HepG2 (cell line): ENCODE measurements around the gene MYBPC2. TPM values are rescaled to one million over a fixed set of nuclear protein-coding genes. Genes with fewer than 3 reads are reported as not detected.
A peak's percentile ranks its signal among the peaks of the same experiment; 100 is the strongest.

Experiments
- HMG20A ChIP-seq: IDR thresholded peaks from 2 replicates; pipeline ENCODE4 v1.6.1; 2016; ENCODE audit warnings: borderline replicate concordance
- JDP2 ChIP-seq: sonication (generic); formaldehyde crosslinking; IDR thresholded peaks from 2 replicates; pipeline ENCODE4 v1.8.1; 2022; ENCODE audit warnings: missing genetic modification reagents, borderline replicate concordance
- KLF12 ChIP-seq: sonication (generic); formaldehyde crosslinking; IDR thresholded peaks from 2 replicates; pipeline ENCODE4 v1.4.0; 2020; ENCODE audit warnings: missing genetic modification reagents, borderline replicate concordance
- KLF13 ChIP-seq: sonication (generic); formaldehyde crosslinking; IDR thresholded peaks from 2 replicates; pipeline ENCODE4 v1.4.0; 2020; ENCODE audit warnings: mild to moderate bottlenecking, missing genetic modification reagents
- MIER3 ChIP-seq: IDR thresholded peaks from 2 replicates; pipeline ENCODE4 v1.6.1; 2016; ENCODE audit warnings: missing compliant biosample characterization, borderline replicate concordance
- MTA3 ChIP-seq: sonication (generic); formaldehyde crosslinking; IDR thresholded peaks from 2 replicates; pipeline ENCODE4 v1.4.0; 2020; ENCODE audit warnings: missing genetic modification reagents
- THYN1 ChIP-seq: sonication (generic); formaldehyde crosslinking; IDR thresholded peaks from 2 replicates; pipeline ENCODE4 v1.8.1; 2023; ENCODE audit warnings: low read depth, mild to moderate bottlenecking, moderate library complexity, missing genetic modification reagents, borderline replicate concordance
- YEATS2 ChIP-seq: sonication (generic); formaldehyde crosslinking; IDR thresholded peaks from 2 replicates; pipeline ENCODE4 v1.4.0; 2020; ENCODE audit warnings: missing genetic modification reagents, borderline replicate concordance
- ZNF143 ChIP-seq: sonication (generic); formaldehyde crosslinking; IDR thresholded peaks from 2 replicates; pipeline ENCODE4 v1.4.0; 2020; ENCODE audit warnings: missing genetic modification reagents
- ZNF496 ChIP-seq: sonication (generic); formaldehyde crosslinking; IDR thresholded peaks from 2 replicates; pipeline ENCODE4 v1.8.1; 2023; ENCODE audit warnings: mild to moderate bottlenecking, moderate library complexity, missing genetic modification reagents; ENCODE audit not compliant: insufficient replicate concordance
- ZNF543 ChIP-seq: sonication (generic); formaldehyde crosslinking; IDR thresholded peaks from 2 replicates; pipeline ENCODE4 v1.4.0; 2020; ENCODE audit warnings: mild to moderate bottlenecking, missing genetic modification reagents
- ZNF619 ChIP-seq: sonication (generic); formaldehyde crosslinking; IDR thresholded peaks from 2 replicates; pipeline ENCODE4 v1.4.0; 2020; ENCODE audit warnings: mild to moderate bottlenecking, missing genetic modification reagents
- ZNF777 ChIP-seq: sonication (generic); formaldehyde crosslinking; IDR thresholded peaks from 2 replicates; pipeline ENCODE4 v1.4.0; 2020; ENCODE audit warnings: missing genetic modification reagents
- ZNF891 ChIP-seq: sonication (generic); formaldehyde crosslinking; IDR thresholded peaks from 2 replicates; pipeline ENCODE4 v1.5.0; 2020; ENCODE audit warnings: mild to moderate bottlenecking, missing genetic modification reagents
- polyA plus RNA-seq, 8 experiments: library from polyadenylated mRNA; depleted of rRNA in 3 of 8; stranded (reverse) in 7 of 8; unstranded in 1 of 8; fragments of >200 nt; fragmentation: Illumina TruSeq in 4 of 8; extraction: Trizol in 4 of 8; gene quantifications; 2 replicates each; pipeline versions ENCODE4 v1.2.1 to v1.2.3, GENCODE V29; 2011 to 2016; ENCODE audit warnings: low read depth in 4 of 8, missing spikeins in 1 of 8, mixed read lengths in 1 of 8; ENCODE audit not compliant: insufficient read depth in 1 of 8
- total RNA-seq, 5 experiments: library from RNA; depleted of rRNA; stranded (reverse); fragments of >200 nt; fragmentation: Illumina TruSeq; extraction: Trizol; gene quantifications; 2 replicates each; pipeline ENCODE4 v1.2.3, GENCODE V29; 2016; ENCODE audit warnings: low read depth in 1 of 5
- TF ChIP-seq, protein P1 (sequence below): sonication (generic); formaldehyde crosslinking; IDR thresholded peaks from 2 replicates; pipeline ENCODE4 v1.4.0; 2020; ENCODE audit warnings: missing genetic modification reagents
- TF ChIP-seq, protein P2 (sequence below): sonication (generic); IDR thresholded peaks from 2 replicates; pipeline ENCODE4 v1.6.1; 2016; ENCODE audit warnings: low read depth, borderline replicate concordance
- TF ChIP-seq, protein P3 (sequence below): sonication (generic); formaldehyde crosslinking; IDR thresholded peaks from 2 replicates; pipeline ENCODE4 v1.4.0; 2020; ENCODE audit warnings: missing genetic modification reagents, borderline replicate concordance
- TF ChIP-seq, protein P4 (sequence below): sonication (generic); formaldehyde crosslinking; IDR thresholded peaks from 2 replicates; pipeline ENCODE4 v1.4.0; 2020; ENCODE audit warnings: mild to moderate bottlenecking, missing genetic modification reagents
- TF ChIP-seq, protein P5 (sequence below): sonication (generic); formaldehyde crosslinking; IDR thresholded peaks from 2 replicates; pipeline ENCODE4 v1.5.1; 2020; ENCODE audit warnings: mild to moderate bottlenecking, missing genetic modification reagents

The MYBPC2 gene
- total and polyA plus RNA-seq, 2 of the 13 experiments (the other 11 are each of a cell fraction or from before 2014, with no cell fraction given): not detected

DNA sequence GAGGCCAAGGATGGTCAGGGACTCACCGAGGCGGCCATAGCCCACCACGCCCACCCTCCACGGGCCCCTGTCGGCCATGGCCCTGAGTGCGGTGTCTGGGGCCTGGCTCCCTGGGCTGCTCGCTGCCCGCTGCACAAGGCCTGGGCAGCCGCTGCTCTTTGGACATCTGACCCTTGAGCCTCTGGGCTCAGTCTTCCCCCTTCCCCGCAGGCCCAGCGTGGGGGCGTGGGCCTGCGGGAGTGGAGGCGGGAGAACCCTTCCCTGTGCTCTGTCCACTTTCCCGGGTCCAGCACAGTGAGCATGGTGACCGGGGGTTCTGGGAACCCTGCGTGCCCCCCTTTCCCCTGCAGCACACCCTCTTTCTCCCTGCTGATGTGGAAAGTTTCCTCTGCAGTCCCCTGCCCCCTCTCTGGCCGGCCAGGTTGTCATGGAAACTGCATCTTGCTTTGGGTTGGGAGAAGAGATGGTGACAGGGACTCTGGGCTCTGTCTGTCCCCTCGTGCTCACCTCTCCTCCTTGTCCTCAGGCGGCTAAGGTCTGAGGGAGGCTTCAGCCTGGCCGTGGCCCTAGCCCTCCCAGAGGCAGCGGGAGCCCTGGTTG is 81.2 kb downstream of the MYBPC2 start, which contains the start of gene ASPDH (continued):
- TF ChIP-seq, protein P1, sequence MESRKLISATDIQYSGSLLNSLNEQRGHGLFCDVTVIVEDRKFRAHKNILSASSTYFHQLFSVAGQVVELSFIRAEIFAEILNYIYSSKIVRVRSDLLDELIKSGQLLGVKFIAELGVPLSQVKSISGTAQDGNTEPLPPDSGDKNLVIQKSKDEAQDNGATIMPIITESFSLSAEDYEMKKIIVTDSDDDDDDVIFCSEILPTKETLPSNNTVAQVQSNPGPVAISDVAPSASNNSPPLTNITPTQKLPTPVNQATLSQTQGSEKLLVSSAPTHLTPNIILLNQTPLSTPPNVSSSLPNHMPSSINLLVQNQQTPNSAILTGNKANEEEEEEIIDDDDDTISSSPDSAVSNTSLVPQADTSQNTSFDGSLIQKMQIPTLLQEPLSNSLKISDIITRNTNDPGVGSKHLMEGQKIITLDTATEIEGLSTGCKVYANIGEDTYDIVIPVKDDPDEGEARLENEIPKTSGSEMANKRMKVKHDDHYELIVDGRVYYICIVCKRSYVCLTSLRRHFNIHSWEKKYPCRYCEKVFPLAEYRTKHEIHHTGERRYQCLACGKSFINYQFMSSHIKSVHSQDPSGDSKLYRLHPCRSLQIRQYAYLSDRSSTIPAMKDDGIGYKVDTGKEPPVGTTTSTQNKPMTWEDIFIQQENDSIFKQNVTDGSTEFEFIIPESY: no peak
- no peak for TF ChIP-seq THYN1 (CRISPR knock-in tag)
- TF ChIP-seq JDP2 (CRISPR knock-in tag): no peak
- 0 out of 2 replicates have a peak, but pooled peaks have one; percentile 34 for TF ChIP-seq YEATS2
- no peak for TF ChIP-seq ZNF543 (CRISPR knock-in tag)
- TF ChIP-seq HMG20A: no peak
- no peak for TF ChIP-seq MIER3 (CRISPR knock-in tag)
- TF ChIP-seq, protein P2, sequence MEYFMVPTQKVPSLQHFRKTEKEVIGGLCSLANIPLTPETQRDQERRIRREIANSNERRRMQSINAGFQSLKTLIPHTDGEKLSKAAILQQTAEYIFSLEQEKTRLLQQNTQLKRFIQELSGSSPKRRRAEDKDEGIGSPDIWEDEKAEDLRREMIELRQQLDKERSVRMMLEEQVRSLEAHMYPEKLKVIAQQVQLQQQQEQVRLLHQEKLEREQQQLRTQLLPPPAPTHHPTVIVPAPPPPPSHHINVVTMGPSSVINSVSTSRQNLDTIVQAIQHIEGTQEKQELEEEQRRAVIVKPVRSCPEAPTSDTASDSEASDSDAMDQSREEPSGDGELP: no peak
- no peak for TF ChIP-seq ZNF619 (CRISPR knock-in tag)
- TF ChIP-seq KLF12 (CRISPR knock-in tag): no peak
- no peak for TF ChIP-seq ZNF891 (CRISPR knock-in tag)
- TF ChIP-seq ZNF496: no peak
- no peak for TF ChIP-seq ZNF777
- TF ChIP-seq, protein P3, sequence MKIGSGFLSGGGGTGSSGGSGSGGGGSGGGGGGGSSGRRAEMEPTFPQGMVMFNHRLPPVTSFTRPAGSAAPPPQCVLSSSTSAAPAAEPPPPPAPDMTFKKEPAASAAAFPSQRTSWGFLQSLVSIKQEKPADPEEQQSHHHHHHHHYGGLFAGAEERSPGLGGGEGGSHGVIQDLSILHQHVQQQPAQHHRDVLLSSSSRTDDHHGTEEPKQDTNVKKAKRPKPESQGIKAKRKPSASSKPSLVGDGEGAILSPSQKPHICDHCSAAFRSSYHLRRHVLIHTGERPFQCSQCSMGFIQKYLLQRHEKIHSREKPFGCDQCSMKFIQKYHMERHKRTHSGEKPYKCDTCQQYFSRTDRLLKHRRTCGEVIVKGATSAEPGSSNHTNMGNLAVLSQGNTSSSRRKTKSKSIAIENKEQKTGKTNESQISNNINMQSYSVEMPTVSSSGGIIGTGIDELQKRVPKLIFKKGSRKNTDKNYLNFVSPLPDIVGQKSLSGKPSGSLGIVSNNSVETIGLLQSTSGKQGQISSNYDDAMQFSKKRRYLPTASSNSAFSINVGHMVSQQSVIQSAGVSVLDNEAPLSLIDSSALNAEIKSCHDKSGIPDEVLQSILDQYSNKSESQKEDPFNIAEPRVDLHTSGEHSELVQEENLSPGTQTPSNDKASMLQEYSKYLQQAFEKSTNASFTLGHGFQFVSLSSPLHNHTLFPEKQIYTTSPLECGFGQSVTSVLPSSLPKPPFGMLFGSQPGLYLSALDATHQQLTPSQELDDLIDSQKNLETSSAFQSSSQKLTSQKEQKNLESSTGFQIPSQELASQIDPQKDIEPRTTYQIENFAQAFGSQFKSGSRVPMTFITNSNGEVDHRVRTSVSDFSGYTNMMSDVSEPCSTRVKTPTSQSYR (CRISPR knock-in tag): peak; percentile 25; the same call in 1 of the 2 replicates
- TF ChIP-seq, protein P4, sequence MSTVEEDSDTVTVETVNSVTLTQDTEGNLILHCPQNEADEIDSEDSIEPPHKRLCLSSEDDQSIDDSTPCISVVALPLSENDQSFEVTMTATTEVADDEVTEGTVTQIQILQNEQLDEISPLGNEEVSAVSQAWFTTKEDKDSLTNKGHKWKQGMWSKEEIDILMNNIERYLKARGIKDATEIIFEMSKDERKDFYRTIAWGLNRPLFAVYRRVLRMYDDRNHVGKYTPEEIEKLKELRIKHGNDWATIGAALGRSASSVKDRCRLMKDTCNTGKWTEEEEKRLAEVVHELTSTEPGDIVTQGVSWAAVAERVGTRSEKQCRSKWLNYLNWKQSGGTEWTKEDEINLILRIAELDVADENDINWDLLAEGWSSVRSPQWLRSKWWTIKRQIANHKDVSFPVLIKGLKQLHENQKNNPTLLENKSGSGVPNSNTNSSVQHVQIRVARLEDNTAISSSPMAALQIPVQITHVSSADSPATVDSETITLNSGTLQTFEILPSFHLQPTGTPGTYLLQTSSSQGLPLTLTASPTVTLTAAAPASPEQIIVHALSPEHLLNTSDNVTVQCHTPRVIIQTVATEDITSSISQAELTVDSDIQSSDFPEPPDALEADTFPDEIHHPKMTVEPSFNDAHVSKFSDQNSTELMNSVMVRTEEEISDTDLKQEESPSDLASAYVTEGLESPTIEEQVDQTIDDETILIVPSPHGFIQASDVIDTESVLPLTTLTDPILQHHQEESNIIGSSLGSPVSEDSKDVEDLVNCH (CRISPR knock-in tag): no peak
- TF ChIP-seq MTA3: no peak
- no peak for TF ChIP-seq ZNF143
- TF ChIP-seq, protein P5, sequence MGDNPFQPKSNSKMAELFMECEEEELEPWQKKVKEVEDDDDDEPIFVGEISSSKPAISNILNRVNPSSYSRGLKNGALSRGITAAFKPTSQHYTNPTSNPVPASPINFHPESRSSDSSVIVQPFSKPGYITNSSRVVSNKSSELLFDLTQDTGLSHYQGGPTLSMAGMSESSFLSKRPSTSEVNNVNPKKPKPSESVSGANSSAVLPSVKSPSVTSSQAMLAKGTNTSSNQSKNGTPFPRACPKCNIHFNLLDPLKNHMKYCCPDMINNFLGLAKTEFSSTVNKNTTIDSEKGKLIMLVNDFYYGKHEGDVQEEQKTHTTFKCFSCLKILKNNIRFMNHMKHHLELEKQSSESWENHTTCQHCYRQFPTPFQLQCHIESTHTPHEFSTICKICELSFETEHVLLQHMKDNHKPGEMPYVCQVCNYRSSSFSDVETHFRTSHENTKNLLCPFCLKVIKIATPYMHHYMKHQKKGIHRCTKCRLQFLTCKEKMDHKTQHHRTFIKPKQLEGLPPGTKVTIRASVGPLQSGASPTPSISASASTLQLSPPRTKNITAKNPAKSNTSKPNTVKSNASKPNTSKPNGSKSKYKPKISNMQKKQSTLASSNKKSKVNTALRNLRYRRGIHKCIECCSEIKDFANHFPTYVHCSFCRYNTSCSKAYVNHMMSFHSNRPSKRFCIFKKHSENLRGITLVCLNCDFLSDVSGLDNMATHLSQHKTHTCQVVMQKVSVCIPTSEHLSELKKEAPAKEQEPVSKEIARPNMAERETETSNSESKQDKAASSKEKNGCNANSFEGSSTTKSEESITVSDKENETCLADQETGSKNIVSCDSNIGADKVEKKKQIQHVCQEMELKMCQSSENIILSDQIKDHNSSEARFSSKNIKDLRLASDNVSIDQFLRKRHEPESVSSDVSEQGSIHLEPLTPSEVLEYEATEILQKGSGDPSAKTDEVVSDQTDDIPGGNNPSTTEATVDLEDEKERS (CRISPR knock-in tag): no peak
- TF ChIP-seq KLF13 (CRISPR knock-in tag): no peak
